ENCODE data around the gene LTB. TPM values are rescaled to one million over a fixed set of nuclear protein-coding genes. Genes with fewer than 3 reads are reported as not detected.

Gene LTB
- total and polyA plus RNA-seq, 2 donors (not counting 3 experiments of a cell fraction or from before 2014, with no cell fraction given), result 1.2 to 2.1 TPM

DNA sequence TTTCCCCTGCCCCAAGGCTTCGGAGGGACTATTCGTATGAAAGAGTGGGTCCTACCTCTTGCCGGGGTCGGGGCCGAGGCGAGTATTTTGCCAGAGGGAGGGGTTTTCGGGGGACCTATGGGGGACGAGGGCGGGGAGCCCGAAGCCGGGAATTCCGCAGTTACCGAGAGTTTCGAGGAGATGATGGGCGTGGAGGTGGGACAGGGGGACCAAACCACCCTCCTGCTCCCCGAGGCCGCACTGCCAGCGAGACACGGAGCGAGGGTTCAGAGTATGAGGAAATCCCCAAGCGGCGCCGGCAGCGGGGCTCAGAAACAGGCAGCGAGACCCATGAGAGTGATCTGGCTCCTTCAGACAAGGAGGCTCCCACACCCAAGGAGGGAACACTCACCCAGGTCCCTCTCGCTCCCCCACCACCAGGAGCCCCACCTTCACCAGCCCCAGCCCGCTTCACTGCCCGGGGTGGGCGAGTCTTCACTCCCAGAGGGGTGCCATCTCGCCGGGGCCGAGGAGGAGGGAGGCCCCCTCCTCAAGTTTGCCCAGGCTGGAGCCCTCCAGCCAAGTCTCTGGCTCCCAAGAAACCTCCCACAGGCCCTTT is 49.6 kb upstream of the LTB start:
- H2AFZ ChIP-seq (ENCODE audit: low read depth, low read length), result no peak overlapping the region
- no peaks in the 10 kb centered on the region for H3K4me1 ChIP-seq (ENCODE audit: control insufficient read depth, extremely low read depth, insufficient read depth, low read length)
- no TSS peak for BruUV-seq (replicated peaks)
- ChIA-PET POLR2A (no interaction called here), CTCF (no interaction called here)
- H3K9me3 ChIP-seq (replicated peaks; ENCODE audit: control insufficient read depth, insufficient read depth, low read length), result no peaks in the 10 kb centered on the region
- no peaks in the 10 kb centered on the region for H3K9me1 ChIP-seq (replicated peaks; ENCODE audit: control insufficient read depth, extremely low read depth, insufficient read depth, low read length)
- H3K4me2 ChIP-seq (ENCODE audit: insufficient read depth, low read length), result no peak overlapping the region
- H3K4me3 ChIP-seq (replicated peaks in 1 of 3; ENCODE audit: insufficient read depth in 1 of 3, low read depth in 1 of 3, low read length in 3 of 3), result no peak overlapping the region
- TF ChIP-seq, protein P1, sequence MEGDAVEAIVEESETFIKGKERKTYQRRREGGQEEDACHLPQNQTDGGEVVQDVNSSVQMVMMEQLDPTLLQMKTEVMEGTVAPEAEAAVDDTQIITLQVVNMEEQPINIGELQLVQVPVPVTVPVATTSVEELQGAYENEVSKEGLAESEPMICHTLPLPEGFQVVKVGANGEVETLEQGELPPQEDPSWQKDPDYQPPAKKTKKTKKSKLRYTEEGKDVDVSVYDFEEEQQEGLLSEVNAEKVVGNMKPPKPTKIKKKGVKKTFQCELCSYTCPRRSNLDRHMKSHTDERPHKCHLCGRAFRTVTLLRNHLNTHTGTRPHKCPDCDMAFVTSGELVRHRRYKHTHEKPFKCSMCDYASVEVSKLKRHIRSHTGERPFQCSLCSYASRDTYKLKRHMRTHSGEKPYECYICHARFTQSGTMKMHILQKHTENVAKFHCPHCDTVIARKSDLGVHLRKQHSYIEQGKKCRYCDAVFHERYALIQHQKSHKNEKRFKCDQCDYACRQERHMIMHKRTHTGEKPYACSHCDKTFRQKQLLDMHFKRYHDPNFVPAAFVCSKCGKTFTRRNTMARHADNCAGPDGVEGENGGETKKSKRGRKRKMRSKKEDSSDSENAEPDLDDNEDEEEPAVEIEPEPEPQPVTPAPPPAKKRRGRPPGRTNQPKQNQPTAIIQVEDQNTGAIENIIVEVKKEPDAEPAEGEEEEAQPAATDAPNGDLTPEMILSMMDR (IDR thresholded peaks at IDR 0.05; ENCODE audit: extremely low read depth in 1 of 2, insufficient read depth in 1 of 2, low read depth in 1 of 2, low read length in 2 of 2), result no peak
- TF ChIP-seq POLR2A (IDR thresholded peaks at IDR 0.05; ENCODE audit: low read depth, low read length) (no peak), GATA2 (IDR thresholded peaks at IDR 0.05; ENCODE audit: insufficient read depth, insufficient read length, low read depth, low read length) (no peak), EZH2 (IDR thresholded peaks at IDR 0.05; ENCODE audit: borderline replicate concordance, low read depth, low read length, severe bottlenecking) (no peak), JUN (IDR thresholded peaks at IDR 0.05; ENCODE audit: borderline replicate concordance, insufficient read depth, insufficient read length, low read depth) (no peak), FOS (IDR thresholded peaks at IDR 0.05; ENCODE audit: borderline replicate concordance, insufficient read depth, low read length) (no peak), MYC (IDR thresholded peaks at IDR 0.05; ENCODE audit: low read depth, low read length) (no peak), POLR2AphosphoS5 (IDR thresholded peaks at IDR 0.05; ENCODE audit: insufficient read depth, low read depth, low read length) (no peak)
- TF ChIP-seq, protein P2, sequence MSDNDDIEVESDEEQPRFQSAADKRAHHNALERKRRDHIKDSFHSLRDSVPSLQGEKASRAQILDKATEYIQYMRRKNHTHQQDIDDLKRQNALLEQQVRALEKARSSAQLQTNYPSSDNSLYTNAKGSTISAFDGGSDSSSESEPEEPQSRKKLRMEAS (IDR thresholded peaks at IDR 0.05; ENCODE audit: insufficient read depth, insufficient read length), result no peak
- no peaks in the 10 kb centered on the region for H3K27me3 ChIP-seq (ENCODE audit: control insufficient read depth in 2 of 2, insufficient read depth in 2 of 2, low read length in 2 of 2)
- dilution Hi-C loops (cut with MboI; ENCODE audit: extremely low pct_ligation_motif_present, low sequenced_read_pairs) (no loop called here), intact Hi-C loops (cut with micrococcal nuclease) (no loop called here)
- H3K27ac ChIP-seq (ENCODE audit: insufficient read depth, low read depth, low read length), result no peak overlapping the region
- H3K79me2 ChIP-seq (ENCODE audit: control insufficient read depth, insufficient read depth, low read length), result peaks cover 26% of the 10 kb centered on the region
- DNase-seq (ENCODE audit: low read depth, low spot score) (no peak), FAIRE-seq (no peak)
- H4K20me1 ChIP-seq (replicated peaks; ENCODE audit: control insufficient read depth, extremely low read depth, insufficient read depth, low read length), result peaks cover 3% of the 10 kb centered on the region
- peaks cover 51 to 84% of the 10 kb centered on the region in 2 experiments for H3K36me3 ChIP-seq (ENCODE audit: control insufficient read depth in 2 of 2, extremely low read depth in 1 of 2, insufficient read depth in 2 of 2, low read length in 2 of 2)
- no peak overlapping the region for H3K9ac ChIP-seq (replicated peaks; ENCODE audit: extremely low read depth, insufficient read depth, low read length)
